CD8-positive, alpha-beta memory T cell (primary cell): ENCODE measurements around the gene PIEZO2. TPM values are rescaled to one million over a fixed set of nuclear protein-coding genes. Genes with fewer than 3 reads are reported as not detected.

Source experiments
- CTCF ChIA-PET: fragments of 350-600 bp; sonication (Branson Sonifier 250); formaldehyde crosslinking; loops from one replicate; lab custom pipeline; 2021; ENCODE audit warnings: antibody characterized with exemption; lab: Charles Lee
- POLR2A ChIA-PET: fragments of 350-600 bp; sonication (Branson Sonifier 250); formaldehyde crosslinking; loops from one replicate; lab custom pipeline; 2021; ENCODE audit warnings: antibody characterized with exemption; lab: Charles Lee
- DNase-seq, 5 donors: peaks; one replicate each; pipeline versions ENCODE4 v3.0.0 to v3.0.0-alpha.2; 2020 to 2022; ENCODE audit warnings: mixed read lengths in 1 of 5
- H3K27ac ChIP-seq: one replicate; pipeline ENCODE4 v1.7.0; 2013; ENCODE audit warnings: low read depth, mild to moderate bottlenecking, low read length, moderate library complexity
- H3K27me3 ChIP-seq: 2 replicates; pipeline ENCODE4 v1.7.0; 2013; ENCODE audit warnings: low read length, mild to moderate bottlenecking; ENCODE audit not compliant: insufficient read depth, poor library complexity, severe bottlenecking
- H3K36me3 ChIP-seq: 2 replicates; pipeline ENCODE4 v1.7.0; 2013; ENCODE audit warnings: mild to moderate bottlenecking, low read length, moderate library complexity; ENCODE audit not compliant: insufficient read depth
- H3K4me1 ChIP-seq: 2 replicates; pipeline ENCODE4 v1.7.0; 2013; ENCODE audit warnings: mild to moderate bottlenecking, low read length, moderate library complexity; ENCODE audit not compliant: insufficient read depth
- H3K4me3 ChIP-seq: 2 replicates; pipeline ENCODE4 v1.7.0; 2013; ENCODE audit warnings: mild to moderate bottlenecking, low read length
- H3K9me3 ChIP-seq: 2 replicates; pipeline ENCODE4 v1.7.0; 2013; ENCODE audit warnings: mild to moderate bottlenecking, low read length
- H3K27ac Mint-ChIP-seq, 8 donors: one replicate each; pipeline ENCODE4 v1.8.0; 2020 to 2021; ENCODE audit warnings: mixed read lengths in 8 of 8, mild to moderate bottlenecking in 6 of 8, inconsistent platforms in 3 of 8, moderate library complexity in 3 of 8
- H3K27me3 Mint-ChIP-seq, 2 donors: one replicate each; pipeline ENCODE4 v1.8.0; 2020 to 2021; ENCODE audit warnings: mixed read lengths in 2 of 2, mild to moderate bottlenecking in 1 of 2, moderate library complexity in 1 of 2
- H3K36me3 Mint-ChIP-seq, 3 donors: one replicate each; pipeline ENCODE4 v1.8.0; 2020 to 2021; ENCODE audit warnings: mixed read lengths in 3 of 3, inconsistent platforms in 1 of 3, mild to moderate bottlenecking in 1 of 3
- H3K4me1 Mint-ChIP-seq, 3 donors: one replicate each; pipeline ENCODE4 v1.8.0; 2020 to 2021; ENCODE audit warnings: mixed read lengths in 3 of 3, inconsistent platforms in 1 of 3, mild to moderate bottlenecking in 1 of 3
- H3K4me3 Mint-ChIP-seq, 7 donors: one replicate each; pipeline ENCODE4 v1.8.0; 2020 to 2021; ENCODE audit warnings: mixed read lengths in 7 of 7, mild to moderate bottlenecking in 6 of 7, moderate library complexity in 4 of 7, inconsistent platforms in 2 of 7
- H3K9me3 Mint-ChIP-seq, 5 donors: one replicate each; pipeline ENCODE4 v1.8.0; 2020 to 2022; ENCODE audit warnings: mixed read lengths in 5 of 5, mild to moderate bottlenecking in 3 of 5, moderate library complexity in 2 of 5, inconsistent platforms in 1 of 5
- polyA plus RNA-seq: library from polyadenylated mRNA; unstranded; fragments of 300-500 nt; fragmentation: Illumina TruSeq; gene quantifications from one replicate; pipeline ENCODE4 v1.2.3, GENCODE V29; 2021
- total RNA-seq, 2 experiments: library from RNA; stranded (reverse); gene quantifications; one replicate each; pipeline ENCODE4 v1.2.3, GENCODE V29; 2021

Gene PIEZO2
- total and polyA plus RNA-seq, 3 experiments from 2014 or later: not detected

DNA sequence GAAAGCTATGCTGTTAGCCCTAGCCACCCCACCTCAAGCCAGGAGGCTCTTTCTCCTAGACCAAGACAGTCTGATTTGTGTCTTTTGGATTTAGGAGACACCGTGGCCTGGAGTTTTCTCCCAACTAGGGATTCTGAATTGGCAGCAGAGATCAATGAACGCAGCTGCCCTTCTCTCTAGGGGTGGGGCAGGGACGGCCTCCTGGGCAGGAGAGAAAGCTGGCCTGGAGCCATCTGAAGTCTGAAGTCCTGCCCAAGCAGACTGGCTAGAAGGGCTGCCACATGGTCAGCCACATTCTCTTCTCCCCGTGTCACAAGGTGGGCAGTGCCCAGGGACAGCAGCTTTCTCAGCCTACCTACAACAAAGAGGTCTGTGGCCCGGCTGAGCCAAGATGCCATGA is 45.1 kb downstream of the PIEZO2 start:
- Histone ChIP-seq H3K9me3 (no peaks in the 10 kb centered on the region), H3K4me3 (no peak overlapping the region), H3K27ac (no peak overlapping the region), H3K36me3 (no peaks in the 10 kb centered on the region), H3K4me1 (no peaks in the 10 kb centered on the region), H3K27me3 (no peaks in the 10 kb centered on the region)
- no peak overlapping the region for H3K27ac Mint-ChIP-seq
- DNase-seq: no peak
- no peaks in the 10 kb centered on the region for H3K9me3 Mint-ChIP-seq
- H3K4me3 Mint-ChIP-seq: no peak overlapping the region
- no peaks in the 10 kb centered on the region for H3K27me3 Mint-ChIP-seq
- POLR2A ChIA-PET: no interaction called here
- H3K36me3 Mint-ChIP-seq: no peaks in the 10 kb centered on the region
- CTCF ChIA-PET: no interaction called here
- H3K4me1 Mint-ChIP-seq: no peaks in the 10 kb centered on the region

DNA sequence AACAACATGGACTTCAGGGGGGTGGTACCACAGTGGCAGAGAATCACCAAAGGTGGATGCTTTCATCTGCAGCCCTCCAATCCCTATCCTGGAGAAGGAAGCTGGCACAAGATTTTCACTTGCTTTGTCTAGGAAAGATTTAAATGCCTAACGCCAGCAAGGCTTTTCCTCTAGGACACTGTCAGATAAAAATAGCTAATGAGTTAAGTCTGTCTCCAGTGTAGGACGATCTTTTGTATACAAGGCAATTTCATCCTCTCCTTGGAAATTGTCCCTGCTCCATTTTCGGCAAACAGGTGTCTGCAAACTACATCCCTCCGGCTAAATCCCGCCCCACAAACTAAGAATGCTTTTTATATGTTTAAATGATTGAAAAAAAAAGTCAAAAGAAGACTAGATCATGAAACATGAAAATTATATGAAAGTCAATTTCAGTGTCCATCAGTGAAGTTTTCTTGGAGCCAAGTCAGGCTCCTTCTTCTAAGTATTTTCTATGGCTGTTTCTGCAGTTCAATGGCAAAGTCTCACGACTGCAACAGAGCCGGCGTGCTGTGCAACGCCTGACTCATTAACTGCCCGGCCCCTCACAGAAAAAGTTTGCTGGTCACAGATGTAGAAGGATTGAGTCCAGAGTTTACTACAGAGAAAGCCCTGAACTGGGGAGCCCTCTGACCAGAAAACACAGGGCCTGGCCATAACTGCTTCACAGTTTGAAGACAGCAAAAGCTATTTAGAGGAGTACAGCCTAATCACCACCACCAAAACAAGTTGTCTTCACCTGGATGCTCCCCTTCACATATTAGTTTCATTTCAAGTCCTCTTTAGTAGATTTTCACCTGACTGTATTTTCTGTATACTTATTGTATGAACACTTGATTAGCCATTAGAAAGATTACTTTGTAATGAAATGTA is 52.3 kb downstream of the PIEZO2 start:
- Mint-ChIP-seq H3K4me1 (no peaks in the 10 kb centered on the region), H3K36me3 (no peaks in the 10 kb centered on the region), H3K4me3 (no peak overlapping the region), H3K27me3 (no peaks in the 10 kb centered on the region), H3K27ac (no peak overlapping the region), H3K9me3 (peaks cover 0 to under 1% (median 0%) of the 10 kb centered on the region in 5 donors)
- no peaks in the 10 kb centered on the region for H3K36me3 ChIP-seq
- no peak overlapping the region for H3K4me3 ChIP-seq
- H3K27me3 ChIP-seq: no peaks in the 10 kb centered on the region
- ChIA-PET CTCF (no interaction called here), POLR2A (no interaction called here)
- H3K9me3 ChIP-seq: no peaks in the 10 kb centered on the region
- H3K4me1 ChIP-seq: no peaks in the 10 kb centered on the region
- no peak overlapping the region for H3K27ac ChIP-seq
- DNase-seq: no peak

DNA sequence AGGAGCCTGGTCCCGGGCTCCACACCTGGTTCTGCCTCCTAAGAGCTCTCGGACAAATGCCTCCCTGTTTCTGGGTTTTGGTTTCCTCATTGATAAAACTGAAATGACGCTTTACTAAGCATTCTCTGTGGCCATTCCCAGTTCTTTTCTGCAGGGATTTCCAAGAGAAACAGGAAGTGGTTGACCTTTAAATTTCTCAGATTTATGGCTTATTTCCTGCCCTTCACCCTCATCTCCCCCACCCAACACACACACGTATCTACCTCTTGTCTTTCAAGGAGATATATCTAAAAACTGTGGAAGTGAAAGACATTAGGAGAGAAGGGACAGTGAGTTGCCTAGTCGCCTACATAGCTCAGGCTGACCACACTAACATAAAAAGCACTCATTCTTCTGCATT is 53.0 kb downstream of the PIEZO2 start:
- H3K27ac ChIP-seq: no peak overlapping the region
- Mint-ChIP-seq H3K4me1 (no peaks in the 10 kb centered on the region), H3K9me3 (peaks cover 0 to 8% (median 0%) of the 10 kb centered on the region in 5 donors), H3K4me3 (no peak overlapping the region), H3K27ac (no peak overlapping the region), H3K36me3 (no peaks in the 10 kb centered on the region), H3K27me3 (no peaks in the 10 kb centered on the region)
- ChIA-PET POLR2A (no interaction called here), CTCF (no interaction called here)
- no peak for DNase-seq
- H3K27me3 ChIP-seq: no peaks in the 10 kb centered on the region
- no peaks in the 10 kb centered on the region for H3K4me1 ChIP-seq
- no peak overlapping the region for H3K4me3 ChIP-seq
- H3K9me3 ChIP-seq: no peaks in the 10 kb centered on the region
- no peaks in the 10 kb centered on the region for H3K36me3 ChIP-seq

DNA sequence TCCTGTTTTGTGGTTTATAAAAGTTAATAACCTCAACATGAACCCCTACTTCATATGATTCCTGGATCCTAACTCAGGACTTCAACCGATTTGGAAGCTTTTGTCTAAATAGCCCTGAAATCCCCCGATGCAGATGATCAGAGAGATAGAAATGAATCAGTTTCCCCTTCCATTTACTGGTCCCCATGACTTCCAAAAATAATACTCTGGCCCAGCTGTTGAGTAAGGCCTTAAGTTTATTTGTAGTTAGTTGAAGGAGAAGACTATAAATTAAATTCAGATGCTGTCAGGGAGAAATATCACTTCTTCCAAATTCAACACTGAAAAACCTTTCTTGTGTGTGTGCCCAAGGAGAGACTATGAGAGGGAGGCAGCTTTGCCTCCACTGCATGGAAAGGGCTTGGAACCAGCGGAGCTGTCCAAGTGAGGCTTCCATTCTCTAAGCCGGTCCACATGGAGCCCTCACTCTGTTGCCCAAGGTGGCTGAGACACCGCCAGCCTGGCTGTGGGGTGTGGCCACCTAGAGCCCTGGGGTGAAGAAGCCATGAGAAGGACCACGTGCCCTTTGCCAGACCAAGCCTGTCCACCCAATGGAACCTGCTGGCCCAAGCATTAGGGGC is 53.6 kb downstream of the PIEZO2 start:
- Mint-ChIP-seq H3K36me3 (no peaks in the 10 kb centered on the region), H3K27me3 (no peaks in the 10 kb centered on the region), H3K4me1 (no peaks in the 10 kb centered on the region), H3K27ac (no peak overlapping the region), H3K4me3 (no peak overlapping the region), H3K9me3 (peaks cover 0 to 8% (median 0%) of the 10 kb centered on the region in 5 donors)
- POLR2A ChIA-PET: no interaction called here
- Histone ChIP-seq H3K4me3 (no peak overlapping the region), H3K27me3 (no peaks in the 10 kb centered on the region), H3K27ac (no peak overlapping the region), H3K9me3 (no peaks in the 10 kb centered on the region), H3K36me3 (no peaks in the 10 kb centered on the region), H3K4me1 (no peaks in the 10 kb centered on the region)
- no peak for DNase-seq
- CTCF ChIA-PET: no interaction called here

DNA sequence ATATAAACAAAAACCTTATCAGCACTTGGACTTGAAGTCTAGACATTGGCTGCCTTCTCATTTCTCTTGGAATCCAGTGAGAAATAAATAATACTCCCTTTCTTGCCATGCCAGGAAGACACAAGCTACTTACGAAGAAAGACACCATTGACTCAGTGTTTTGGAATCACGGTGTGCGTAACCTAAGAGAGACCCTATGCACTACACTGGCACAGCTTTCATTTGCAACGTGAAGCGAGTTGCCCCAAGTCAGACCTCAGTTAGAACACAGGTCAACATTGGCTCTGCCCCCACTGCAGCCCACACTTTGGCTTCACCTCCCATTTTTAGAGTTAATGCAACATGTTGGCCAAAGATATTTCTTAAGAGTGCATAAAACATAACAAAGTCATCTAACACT is 54.2 kb downstream of the PIEZO2 start:
- H3K4me1 ChIP-seq: no peaks in the 10 kb centered on the region
- no peak overlapping the region for H3K4me3 ChIP-seq
- ChIA-PET CTCF (no interaction called here), POLR2A (no interaction called here)
- H3K27me3 Mint-ChIP-seq: no peaks in the 10 kb centered on the region
- no peak overlapping the region for H3K27ac ChIP-seq
- H3K36me3 ChIP-seq: no peaks in the 10 kb centered on the region
- H3K9me3 ChIP-seq: no peaks in the 10 kb centered on the region
- H3K27ac Mint-ChIP-seq: no peak overlapping the region
- no peak overlapping the region for H3K4me3 Mint-ChIP-seq
- no peaks in the 10 kb centered on the region for H3K27me3 ChIP-seq
- no peak for DNase-seq
- H3K9me3 Mint-ChIP-seq: peaks cover 0 to 8% (median 0%) of the 10 kb centered on the region in 5 donors
- no peaks in the 10 kb centered on the region for H3K36me3 Mint-ChIP-seq
- H3K4me1 Mint-ChIP-seq: no peaks in the 10 kb centered on the region

DNA sequence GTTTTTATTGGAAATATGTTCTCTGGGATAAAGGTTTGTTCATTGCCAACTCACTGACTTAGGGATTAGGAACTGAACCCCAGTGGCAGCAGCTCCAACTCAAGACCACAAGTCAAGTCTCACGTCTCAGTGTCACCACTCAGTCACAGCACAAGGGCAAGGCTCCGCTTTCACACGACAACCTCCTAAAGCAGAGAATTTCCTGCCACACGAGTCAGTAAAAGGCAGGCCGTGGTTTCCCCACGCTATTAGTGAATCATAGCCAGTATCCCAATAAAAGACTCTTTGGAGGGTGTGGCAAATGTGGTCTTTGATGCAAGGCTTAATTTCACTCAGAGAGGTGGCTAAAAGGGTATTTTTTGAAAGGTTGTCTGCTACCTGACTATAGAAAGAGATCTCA is 57.6 kb downstream of the PIEZO2 start:
- H3K27me3 ChIP-seq: no peaks in the 10 kb centered on the region
- H3K9me3 ChIP-seq: no peaks in the 10 kb centered on the region
- no peak for DNase-seq
- no peak overlapping the region for H3K27ac ChIP-seq
- no peak overlapping the region for H3K27ac Mint-ChIP-seq
- POLR2A ChIA-PET: no interaction called here
- no peak overlapping the region for H3K4me3 ChIP-seq
- no peaks in the 10 kb centered on the region for H3K27me3 Mint-ChIP-seq
- H3K4me1 ChIP-seq: no peaks in the 10 kb centered on the region
- H3K4me1 Mint-ChIP-seq: no peaks in the 10 kb centered on the region
- no peaks in the 10 kb centered on the region for H3K36me3 Mint-ChIP-seq
- H3K36me3 ChIP-seq: no peaks in the 10 kb centered on the region
- peaks cover 0 to 8% (median 1%) of the 10 kb centered on the region in 5 donors for H3K9me3 Mint-ChIP-seq
- no peak overlapping the region for H3K4me3 Mint-ChIP-seq
- CTCF ChIA-PET: no interaction called here

DNA sequence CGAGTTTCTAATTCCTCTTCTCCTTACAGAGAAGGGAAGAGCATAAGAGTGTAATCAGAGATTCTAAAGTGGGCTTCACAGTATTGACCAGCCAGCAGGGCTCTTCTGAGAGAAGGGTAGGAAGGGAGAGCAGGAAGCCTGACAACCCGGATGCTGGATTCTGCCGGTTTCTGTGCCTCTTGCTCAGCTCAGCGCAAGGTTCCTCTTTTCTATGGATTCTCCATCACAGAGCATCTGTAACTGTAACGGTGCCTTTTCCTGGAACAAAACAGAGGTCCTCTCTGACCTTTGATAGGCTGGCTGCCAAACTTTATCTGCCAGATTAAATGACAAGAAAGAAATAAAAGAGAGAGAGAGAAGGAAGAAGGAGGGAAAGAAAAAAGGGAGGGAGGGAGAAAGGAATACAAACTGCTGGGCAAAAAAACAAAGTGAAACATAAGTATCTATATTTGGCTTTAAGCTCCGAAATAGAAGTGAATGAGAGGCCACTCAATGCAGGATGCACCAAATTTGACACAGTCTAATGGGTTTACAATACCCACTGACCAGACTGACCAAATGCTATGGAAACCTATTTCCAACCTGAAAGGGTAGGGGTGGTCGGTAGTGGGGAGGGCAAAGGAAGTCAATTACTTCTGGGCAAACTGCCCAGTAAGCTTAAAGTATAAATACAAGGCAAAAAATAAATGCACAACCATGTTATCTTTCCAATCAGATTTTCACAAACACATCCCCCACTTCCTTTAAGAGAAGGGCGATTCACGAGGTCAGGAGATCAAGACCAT is 59.2 kb downstream of the PIEZO2 start:
- H3K27ac Mint-ChIP-seq: no peak overlapping the region
- Histone ChIP-seq H3K36me3 (no peaks in the 10 kb centered on the region), H3K27ac (no peak overlapping the region), H3K4me1 (no peaks in the 10 kb centered on the region), H3K9me3 (no peaks in the 10 kb centered on the region), H3K27me3 (no peaks in the 10 kb centered on the region), H3K4me3 (no peak overlapping the region)
- no peaks in the 10 kb centered on the region for H3K4me1 Mint-ChIP-seq
- no peaks in the 10 kb centered on the region for H3K36me3 Mint-ChIP-seq
- H3K27me3 Mint-ChIP-seq: no peaks in the 10 kb centered on the region
- POLR2A ChIA-PET: no interaction called here
- peaks cover 0 to 8% (median 2%) of the 10 kb centered on the region in 5 donors for H3K9me3 Mint-ChIP-seq
- no peak for DNase-seq
- H3K4me3 Mint-ChIP-seq: no peak overlapping the region
- CTCF ChIA-PET: no interaction called here

DNA sequence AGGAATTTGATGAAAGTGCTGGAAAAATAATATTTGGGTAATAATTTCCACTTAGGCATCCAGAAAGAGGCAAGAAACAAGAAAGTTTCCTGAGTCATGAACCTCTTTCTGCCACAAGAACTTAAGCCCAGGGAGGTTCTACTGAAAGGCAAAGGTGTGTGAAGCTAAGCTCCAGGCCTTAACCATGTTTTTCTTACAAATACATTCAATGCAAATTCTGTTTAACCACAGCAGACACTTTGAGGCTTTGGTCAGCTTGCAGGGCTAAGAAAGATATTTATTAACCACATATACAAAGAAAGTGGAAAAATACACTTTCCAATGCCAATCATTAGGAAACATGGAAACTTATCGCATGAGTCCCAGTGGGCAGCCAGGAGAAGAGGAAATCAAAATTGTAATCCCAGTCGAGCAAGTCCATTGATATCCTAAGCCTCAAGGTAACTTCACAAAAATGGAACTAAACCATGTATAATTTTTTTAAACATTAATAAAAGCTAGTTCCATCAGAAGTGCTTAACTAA is 68.3 kb downstream of the PIEZO2 start:
- Mint-ChIP-seq H3K4me1 (no peaks in the 10 kb centered on the region), H3K9me3 (peaks cover 0 to 5% (median 3%) of the 10 kb centered on the region in 5 donors), H3K27ac (no peak overlapping the region), H3K36me3 (no peaks in the 10 kb centered on the region), H3K4me3 (no peak overlapping the region), H3K27me3 (no peaks in the 10 kb centered on the region)
- CTCF ChIA-PET: no interaction called here
- H3K9me3 ChIP-seq: no peaks in the 10 kb centered on the region
- DNase-seq: no peak
- H3K27me3 ChIP-seq: no peaks in the 10 kb centered on the region
- H3K36me3 ChIP-seq: no peaks in the 10 kb centered on the region
- H3K27ac ChIP-seq: no peak overlapping the region
- POLR2A ChIA-PET: no interaction called here
- no peaks in the 10 kb centered on the region for H3K4me1 ChIP-seq
- no peak overlapping the region for H3K4me3 ChIP-seq
